Effector memory CD8-positive, alpha-beta T cell (primary cell): ENCODE measurements around the gene ABLIM1.

Source experiments
- ATAC-seq: fragments of 150-1000 bp; cut with Tn5 transposase; replicated peaks from 2 replicates; pipeline ENCODE4 v1.10.0; 2021; ENCODE audit warnings: mild to moderate bottlenecking, moderate library complexity
- DNase-seq, 3 experiments: peaks; one replicate each; pipeline ENCODE4 v3.0.0; 2021
- H3K27ac Mint-ChIP-seq, 2 donors: one replicate each; pipeline ENCODE4 v1.8.0; 2022; ENCODE audit warnings: mild to moderate bottlenecking in 2 of 2, mixed read lengths in 2 of 2, moderate library complexity in 2 of 2
- H3K27me3 Mint-ChIP-seq, 2 donors: one replicate each; pipeline ENCODE4 v1.8.0; 2022; ENCODE audit warnings: mixed read lengths in 2 of 2
- H3K36me3 Mint-ChIP-seq: one replicate; pipeline ENCODE4 v1.8.0; 2022; ENCODE audit warnings: mild to moderate bottlenecking, moderate library complexity, mixed read lengths; ENCODE audit not compliant: insufficient read depth
- H3K4me1 Mint-ChIP-seq, 2 donors: one replicate each; pipeline ENCODE4 v1.8.0; 2022; ENCODE audit warnings: low read depth in 2 of 2, mixed read lengths in 2 of 2
- H3K4me3 Mint-ChIP-seq, 2 donors: one replicate each; pipeline ENCODE4 v1.8.0; 2022; ENCODE audit warnings: mild to moderate bottlenecking in 2 of 2, mixed read lengths in 2 of 2, moderate library complexity in 2 of 2
- H3K9me3 Mint-ChIP-seq, 2 donors: one replicate each; pipeline ENCODE4 v1.8.0; 2022; ENCODE audit warnings: mixed read lengths in 2 of 2

The ABLIM1 gene

GRCh38 chr10:114532226-114532625, 125.8 kb downstream of the ABLIM1 start:
- ATAC-seq (no peak), DNase-seq (no peak)
- Mint-ChIP-seq H3K27ac (no peak overlapping the region), H3K4me1 (peaks cover 5 to 9% of the 10 kb centered on the region in 2 donors), H3K9me3 (no peaks in the 10 kb centered on the region), H3K27me3 (no peaks in the 10 kb centered on the region), H3K36me3 (no peaks in the 10 kb centered on the region), H3K4me3 (no peak overlapping the region)

DNA sequence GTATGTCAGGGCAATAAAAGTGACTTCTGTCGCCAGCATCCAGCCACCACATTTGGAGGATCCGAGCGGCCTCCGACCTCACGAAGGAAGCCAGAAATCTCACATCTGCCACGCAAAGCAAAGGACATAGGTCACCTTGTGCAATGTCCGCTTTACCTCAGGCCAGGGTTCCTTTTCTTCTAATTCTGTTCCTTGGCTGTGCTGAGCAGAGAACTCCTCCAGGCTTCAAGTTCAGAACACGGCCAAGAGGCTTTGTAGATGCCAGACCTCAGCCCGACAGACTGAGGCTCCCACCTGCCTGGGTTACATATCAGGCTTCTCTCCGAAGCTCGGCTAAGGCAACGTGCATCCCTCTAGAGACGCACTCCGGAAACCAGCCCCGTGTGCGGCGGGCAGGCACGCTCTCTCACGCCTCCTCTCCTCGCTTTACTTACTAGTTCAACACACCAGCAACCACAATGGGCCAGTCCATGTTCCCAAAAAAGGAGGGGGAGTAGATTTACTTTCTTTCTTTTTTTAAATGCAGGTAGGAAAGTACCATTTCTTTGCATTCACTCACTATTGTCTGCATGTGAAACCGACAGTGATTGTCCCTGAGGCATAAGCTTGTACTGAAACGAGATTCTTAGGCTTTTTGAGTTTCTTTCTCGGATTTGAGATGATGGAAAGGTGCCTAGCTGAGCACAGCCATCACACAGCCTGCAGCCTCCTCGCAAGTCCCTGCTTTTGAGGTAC, 131.4 kb downstream of the ABLIM1 start:
- no peaks in the 10 kb centered on the region for H3K9me3 Mint-ChIP-seq
- H3K4me1 Mint-ChIP-seq, result peaks cover 49 to 58% of the 10 kb centered on the region in 2 donors
- ATAC-seq (peak; percentile 94), DNase-seq (peak; percentile 85 to 87 (median 87))
- peaks cover 23% of the 10 kb centered on the region for H3K36me3 Mint-ChIP-seq
- H3K4me3 Mint-ChIP-seq, result peak overlapping the region; percentile 91 to 96
- H3K27ac Mint-ChIP-seq, result peak overlapping the region; percentile 99
- H3K27me3 Mint-ChIP-seq, result no peaks in the 10 kb centered on the region

DNA sequence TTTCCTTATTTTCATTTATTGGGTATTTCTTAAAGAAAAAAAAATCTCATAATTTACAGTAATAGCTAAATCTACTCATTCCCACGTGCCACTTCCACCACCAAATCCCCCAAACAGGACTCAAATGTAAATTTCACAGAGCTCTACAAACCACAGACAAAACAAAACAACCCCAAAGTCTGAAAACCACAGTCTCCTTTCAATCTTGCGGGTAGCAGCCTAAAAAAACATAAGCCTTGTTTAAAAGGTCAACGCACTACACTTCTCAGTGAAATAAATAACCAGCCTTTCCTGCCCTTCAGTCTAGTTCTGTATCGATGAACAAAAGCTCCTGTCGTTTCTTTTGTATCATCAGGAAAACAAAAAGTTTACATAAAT, 132.0 kb downstream of the ABLIM1 start:
- Mint-ChIP-seq H3K4me1 (peaks cover 51 to 61% of the 10 kb centered on the region in 2 donors), H3K27ac (peak overlapping the region; percentile 99), H3K27me3 (no peaks in the 10 kb centered on the region), H3K4me3 (peak overlapping the region; percentile 91 to 96), H3K9me3 (no peaks in the 10 kb centered on the region), H3K36me3 (peaks cover 23% of the 10 kb centered on the region)
- peak; percentile 33 to 39 (median 34) for DNase-seq
- ATAC-seq, result peak; percentile 48

- H3K27ac Mint-ChIP-seq, result peak overlapping the region; percentile 99
- DNase-seq, result no peak
Observed at GRCh38 chr10:114525368-114525949, 132.6 kb downstream of the ABLIM1 start.

DNA sequence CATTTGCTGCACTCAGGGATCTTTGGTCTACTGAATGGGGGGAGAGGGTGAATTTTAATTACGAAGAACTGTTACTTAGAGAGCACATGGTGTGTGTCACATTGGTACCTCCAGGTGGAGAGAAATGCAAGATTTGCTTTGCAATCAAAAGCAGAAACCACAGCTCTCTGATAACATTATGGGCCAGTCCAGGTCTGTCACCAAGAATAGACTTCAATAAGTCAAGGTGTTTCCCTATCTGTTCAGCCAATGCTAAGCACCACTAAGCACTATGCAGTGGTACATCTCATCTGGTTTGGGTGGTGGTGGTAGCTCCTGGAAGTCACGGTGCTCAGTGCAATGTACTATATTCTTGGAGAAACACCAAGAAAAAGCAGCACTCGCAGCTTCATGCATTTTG, 134.2 kb downstream of the ABLIM1 start:
- no peaks in the 10 kb centered on the region for H3K9me3 Mint-ChIP-seq
- no peaks in the 10 kb centered on the region for H3K27me3 Mint-ChIP-seq
- DNase-seq (no peak), ATAC-seq (no peak)
- H3K36me3 Mint-ChIP-seq, result peaks cover 27% of the 10 kb centered on the region
- H3K4me1 Mint-ChIP-seq, result peaks cover 64 to 69% of the 10 kb centered on the region in 2 donors
- peak overlapping the region; percentile 91 to 96 for H3K4me3 Mint-ChIP-seq
- H3K27ac Mint-ChIP-seq, result peak overlapping the region; percentile 82 to 99

More at GRCh38 chr10:114525368-114525949, 132.6 kb downstream of the ABLIM1 start:
- peaks cover 25% of the 10 kb centered on the region for H3K36me3 Mint-ChIP-seq
- ATAC-seq, result no peak
- H3K4me3 Mint-ChIP-seq, result peak overlapping the region; percentile 91 to 96
- no peaks in the 10 kb centered on the region for H3K27me3 Mint-ChIP-seq
- peaks cover 52 to 62% of the 10 kb centered on the region in 2 donors for H3K4me1 Mint-ChIP-seq
- H3K9me3 Mint-ChIP-seq, result no peaks in the 10 kb centered on the region

GRCh38 chr10:114521255-114521654, 136.8 kb downstream of the ABLIM1 start:
- Mint-ChIP-seq H3K4me3 (no peak overlapping the region), H3K9me3 (no peaks in the 10 kb centered on the region), H3K36me3 (peaks cover 20% of the 10 kb centered on the region), H3K27me3 (no peaks in the 10 kb centered on the region), H3K27ac (no peak overlapping the region), H3K4me1 (peaks cover 67 to 74% of the 10 kb centered on the region in 2 donors)
- DNase-seq (no peak), ATAC-seq (no peak)

DNA sequence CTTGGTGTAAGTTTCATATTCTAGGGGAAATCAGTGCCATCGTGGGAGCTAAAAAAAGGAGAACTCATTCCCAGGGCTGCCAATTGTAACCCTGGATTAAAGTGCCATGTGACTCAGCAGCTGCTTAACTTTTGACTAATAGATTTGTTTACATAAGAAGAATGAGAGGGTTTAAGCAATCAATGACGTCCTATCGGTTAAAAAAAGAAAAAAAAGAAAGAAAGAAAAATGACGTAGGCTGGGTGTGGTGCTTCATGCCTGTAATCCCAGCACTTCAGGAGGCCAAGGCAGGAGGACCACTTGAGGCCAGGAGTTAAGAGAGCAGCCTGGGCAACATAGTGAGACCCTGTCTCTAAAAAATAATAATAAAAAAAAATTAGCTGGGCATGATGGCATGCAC, 137.6 kb downstream of the ABLIM1 start:
- DNase-seq (no peak), ATAC-seq (no peak)
- Mint-ChIP-seq H3K4me3 (peak overlapping the region in 1 of 2 donors; percentile 43), H3K27ac (peak overlapping the region; percentile 30 to 46), H3K27me3 (no peaks in the 10 kb centered on the region), H3K36me3 (peaks cover 19% of the 10 kb centered on the region), H3K9me3 (no peaks in the 10 kb centered on the region), H3K4me1 (peaks cover 65 to 66% of the 10 kb centered on the region in 2 donors)

DNA sequence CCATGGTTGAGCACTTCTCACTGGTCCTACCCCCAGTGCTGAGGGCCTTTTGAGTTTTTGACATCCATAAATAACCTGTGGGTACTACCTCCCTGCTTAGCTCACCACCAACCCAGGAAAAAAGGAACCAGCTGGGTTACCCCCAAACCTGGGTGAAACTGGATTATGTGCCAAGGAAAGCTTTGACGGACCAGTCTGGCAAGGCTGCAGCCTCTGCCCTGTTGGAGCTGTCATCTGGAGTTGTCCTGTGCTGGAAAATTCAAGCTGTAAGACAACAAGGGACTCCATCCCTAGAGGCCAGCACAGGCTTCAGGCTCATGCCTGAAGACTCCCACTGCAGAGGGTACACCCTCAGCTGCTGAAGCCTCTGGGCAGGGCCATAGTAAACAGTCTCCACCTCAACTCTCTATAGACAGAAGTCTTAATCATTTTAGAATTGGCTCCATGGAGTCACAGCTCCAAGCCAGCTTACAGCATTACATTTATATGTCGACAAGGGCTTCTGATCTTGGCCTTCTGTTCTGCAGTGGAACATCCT, 138.2 kb downstream of the ABLIM1 start:
- H3K4me3 Mint-ChIP-seq, result peak overlapping the region; percentile 31 to 43
- ATAC-seq (no peak), DNase-seq (no peak)
- no peaks in the 10 kb centered on the region for H3K9me3 Mint-ChIP-seq
- H3K36me3 Mint-ChIP-seq, result peaks cover 16% of the 10 kb centered on the region
- no peaks in the 10 kb centered on the region for H3K27me3 Mint-ChIP-seq
- peak overlapping the region; percentile 30 to 46 for H3K27ac Mint-ChIP-seq
- peaks cover 63 to 66% of the 10 kb centered on the region in 2 donors for H3K4me1 Mint-ChIP-seq

- H3K27me3 Mint-ChIP-seq, result no peaks in the 10 kb centered on the region
- H3K36me3 Mint-ChIP-seq, result peaks cover 13% of the 10 kb centered on the region
- no peak for ATAC-seq
- H3K27ac Mint-ChIP-seq, result peak overlapping the region; percentile 16 to 29
- peak overlapping the region; percentile 31 for H3K4me3 Mint-ChIP-seq
- no peaks in the 10 kb centered on the region for H3K9me3 Mint-ChIP-seq
- peaks cover 62 to 64% of the 10 kb centered on the region in 2 donors for H3K4me1 Mint-ChIP-seq
- DNase-seq, result no peak
Observed at GRCh38 chr10:114519306-114519669, 138.8 kb downstream of the ABLIM1 start.

DNA sequence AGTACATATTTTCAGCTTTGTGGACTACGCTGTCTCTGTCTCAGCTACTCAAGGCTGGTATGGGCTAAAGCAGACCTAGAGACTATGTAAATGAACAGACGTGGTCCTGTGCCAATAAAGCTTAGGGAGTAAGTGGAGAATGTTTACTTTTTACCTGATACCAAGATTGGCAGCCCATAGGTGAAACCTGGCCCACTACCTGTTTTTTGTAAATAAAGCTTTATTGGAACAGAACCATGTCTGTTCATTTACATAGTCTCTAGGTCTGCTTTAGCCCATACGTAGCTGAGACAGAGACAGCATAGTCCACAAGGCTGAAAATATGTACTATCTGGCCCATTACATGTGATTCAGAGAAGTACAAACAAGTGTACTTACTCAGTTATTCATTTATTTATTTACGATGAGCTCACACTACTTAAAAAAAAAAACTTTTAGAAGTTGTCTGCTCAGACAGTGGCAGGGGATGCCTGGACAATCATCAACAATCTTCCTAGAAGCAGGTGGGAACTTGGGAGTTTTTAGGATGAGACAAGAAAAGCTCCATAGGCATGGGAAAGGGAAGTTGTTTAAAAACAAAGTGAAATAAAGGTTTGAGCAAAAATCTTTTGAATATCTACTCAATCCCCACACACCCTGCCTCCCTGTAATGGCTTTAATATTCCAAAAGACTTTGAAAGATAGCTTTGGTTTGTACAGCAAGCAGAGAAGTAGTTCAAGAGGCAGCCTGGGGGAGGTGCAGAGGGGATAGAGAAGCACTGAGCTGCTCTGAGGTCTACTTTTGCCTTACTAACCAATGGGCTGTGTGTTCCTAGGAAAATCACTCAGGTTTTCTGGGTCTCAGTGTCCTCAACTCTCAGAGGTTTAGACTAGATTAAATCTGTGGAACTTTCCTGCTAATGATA, 139.4 kb downstream of the ABLIM1 start:
- Mint-ChIP-seq H3K27ac (peak overlapping the region; percentile 16 to 29), H3K4me3 (peak overlapping the region; percentile 31), H3K27me3 (no peaks in the 10 kb centered on the region), H3K36me3 (peaks cover 13% of the 10 kb centered on the region), H3K9me3 (no peaks in the 10 kb centered on the region), H3K4me1 (peaks cover 58 to 61% of the 10 kb centered on the region in 2 donors)
- ATAC-seq (no peak), DNase-seq (no peak)

GRCh38 chr10:114517368-114518250, 140.5 kb downstream of the ABLIM1 start:
- ATAC-seq, result no peak

GRCh38 chr10:114516356-114516755, 141.7 kb downstream of the ABLIM1 start:
- no peaks in the 10 kb centered on the region for H3K27me3 Mint-ChIP-seq
- ATAC-seq (no peak), DNase-seq (no peak)
- H3K27ac Mint-ChIP-seq, result peak overlapping the region; percentile 49 to 65
- no peak overlapping the region for H3K4me3 Mint-ChIP-seq
- no peaks in the 10 kb centered on the region for H3K9me3 Mint-ChIP-seq
- peaks cover 14% of the 10 kb centered on the region for H3K36me3 Mint-ChIP-seq
- H3K4me1 Mint-ChIP-seq, result peaks cover 59 to 63% of the 10 kb centered on the region in 2 donors

More at GRCh38 chr10:114517368-114518250, 140.5 kb downstream of the ABLIM1 start:
- Mint-ChIP-seq H3K9me3 (no peaks in the 10 kb centered on the region), H3K27me3 (no peaks in the 10 kb centered on the region), H3K4me1 (peaks cover 54 to 61% of the 10 kb centered on the region in 2 donors), H3K36me3 (peaks cover 13% of the 10 kb centered on the region), H3K4me3 (no peak overlapping the region), H3K27ac (peak overlapping the region; percentile 49 to 65)
- no peak for DNase-seq
